AG09319 (cell line): ENCODE results near the gene PRSS27.
"Not testable (repeated sequence)": the region's sequence is repeated elsewhere in the genome, so short reads cannot be mapped to it uniquely, and the experiment has no call there.

Source experiments
- DNase-seq: peaks from one replicate; pipeline ENCODE4 v3.0.0-alpha.2; 2010; ENCODE audit warnings: low read depth; ENCODE audit errors: extremely low read depth
- CTCF ChIP-seq: IDR thresholded peaks from 2 replicates; pipeline ENCODE4 v1.5.1; 2011; ENCODE audit warnings: low read depth, mild to moderate bottlenecking, inconsistent platforms, low read length, moderate library complexity

PRSS27 gene

GRCh38 chr16:2724088-2724676 is 4.2 kb upstream of the PRSS27 start:
- TF ChIP-seq CTCF = no peak
- no peak for DNase-seq

- not testable (repeated sequence) for DNase-seq
Observed at GRCh38 chr16:2721634-2722173, 1.7 kb upstream of the PRSS27 start.

GRCh38 chr16:2720719-2721633 is 952 bp upstream of the PRSS27 start:
- peak; percentile 37 for TF ChIP-seq CTCF
- DNase-seq = peak; percentile 47

- DNase-seq = no peak
Observed at GRCh38 chr16:2719328-2720063, 528 bp downstream of the PRSS27 start.

GRCh38 chr16:2717383-2718263 is 2.4 kb downstream of the PRSS27 start:
- no peak for DNase-seq
- TF ChIP-seq CTCF = no peak

More at GRCh38 chr16:2719328-2720063, 528 bp downstream of the PRSS27 start:
- TF ChIP-seq CTCF = no peak

- no peak for DNase-seq
- no peak for TF ChIP-seq CTCF
Observed at GRCh38 chr16:2716948-2717347, 3.1 kb downstream of the PRSS27 start.
